Measurements from ENCODE around the gene ZNF579.
A peak's percentile ranks its signal among the peaks of the same experiment; 100 is the strongest.

ZNF579 gene

GRCh38 chr19:55580628-55581144 is at the start of gene ZNF579:
TSS of gene ZNF579 (minus strand) at chr19:55580848. CDS start at chr19:55579639, 1,209 bp downstream.
- peak; percentile 41 to 55 for DNase-seq (ENCODE audit: low read depth in 2 of 2)

DNA sequence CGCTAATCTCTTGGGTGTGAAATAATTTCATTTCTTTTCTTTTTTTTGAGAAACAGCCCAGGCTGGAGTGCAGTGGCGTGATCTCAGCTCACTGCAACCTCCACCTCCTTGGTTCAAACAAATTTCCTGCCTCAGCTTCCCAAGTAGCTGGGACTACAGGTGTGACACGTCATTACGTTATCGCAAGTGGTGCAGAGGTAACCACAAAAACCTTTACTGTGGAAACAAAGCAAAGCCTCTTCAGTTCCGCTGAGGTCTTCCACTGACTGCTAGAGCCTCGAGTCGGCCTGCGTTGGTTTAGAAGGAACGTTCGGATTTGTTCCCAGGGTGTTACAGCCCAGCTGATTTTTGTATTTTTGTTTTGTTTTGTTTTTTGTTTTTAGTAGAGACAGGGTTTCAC is 45.7 kb upstream of the ZNF579 start:
- peak in 1 of 2 donors; percentile 44 for DNase-seq (ENCODE audit: low read depth in 2 of 2)

- no peak for DNase-seq (ENCODE audit: low read depth in 2 of 2)
Measured at GRCh38 chr19:55625004-55625326, 44.3 kb upstream of the ZNF579 start.

DNA sequence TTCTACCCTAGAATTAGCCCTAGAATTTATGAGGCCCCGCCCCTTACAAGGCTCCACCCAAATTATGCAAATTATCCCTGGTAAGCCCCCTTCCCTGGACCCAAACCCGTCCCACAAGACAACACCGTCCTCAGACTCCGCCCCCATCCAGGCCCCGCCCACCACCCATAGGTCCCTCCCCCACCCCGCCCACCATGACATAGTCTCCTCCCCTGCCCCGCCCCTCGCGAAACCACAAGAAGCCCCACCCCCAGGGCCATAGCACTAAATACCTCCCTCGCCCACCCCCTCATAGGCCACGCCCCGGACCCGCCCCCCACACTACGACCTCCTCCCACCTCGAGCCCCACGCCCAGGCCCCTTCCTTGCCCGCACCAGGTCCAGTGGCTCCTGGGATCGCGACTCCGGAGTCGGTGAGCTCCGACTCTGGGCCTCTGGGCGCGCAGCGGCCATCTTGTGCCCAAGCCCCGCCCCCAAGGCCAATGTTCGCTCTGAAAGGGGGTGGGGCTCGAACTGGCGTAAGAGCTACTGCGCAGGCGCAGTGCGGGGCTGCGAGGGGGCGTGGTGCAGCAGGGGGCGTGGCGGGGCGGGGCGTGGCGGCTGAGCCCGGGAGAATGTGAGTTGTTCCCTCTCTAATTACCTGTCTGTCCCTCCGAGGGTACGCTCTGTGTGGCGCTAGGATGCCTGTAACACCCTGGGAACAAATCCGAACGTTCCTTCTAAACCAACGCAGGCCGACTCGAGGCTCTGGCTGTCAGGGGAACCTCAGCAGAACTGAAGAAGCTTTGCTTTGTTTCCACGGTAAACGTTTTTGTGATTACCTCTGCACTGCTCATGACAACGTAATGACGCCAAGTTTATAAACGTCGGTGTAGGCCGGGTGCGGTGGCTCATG is 43.7 kb upstream of the ZNF579 start, which contains the start of gene ZNF784:
Gene ZNF784, minus strand, starts transcription at position 458 of the 895 bp plus-strand sequence. Its CDS starts 5 bp downstream, at position 453.
- peak; percentile 83 to 87 for DNase-seq (ENCODE audit: low read depth in 2 of 2)

GRCh38 chr19:55623561-55623960 is 42.9 kb upstream of the ZNF579 start:
- no peak for DNase-seq (ENCODE audit: low read depth in 2 of 2)

DNA sequence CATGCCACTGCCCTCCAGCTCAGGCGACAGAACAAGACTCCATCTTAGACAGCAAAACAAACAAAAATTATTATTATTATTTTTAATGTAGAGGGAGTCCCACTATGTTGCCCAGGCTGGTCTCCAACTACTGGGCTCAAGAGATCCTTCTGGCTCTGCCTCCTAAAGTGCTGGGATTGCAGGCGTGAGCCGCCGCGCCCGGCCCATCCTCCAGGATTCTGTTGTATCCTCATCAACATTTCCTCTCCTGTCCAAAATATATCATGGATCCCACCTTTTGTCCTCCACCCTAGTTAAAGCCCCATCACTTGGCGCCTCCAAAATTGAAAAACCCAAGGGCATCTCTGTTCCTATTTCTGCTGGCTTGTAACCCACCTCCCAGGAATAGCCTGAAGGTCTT is 42.5 kb upstream of the ZNF579 start:
- DNase-seq (ENCODE audit: low read depth in 2 of 2): no peak

DNA sequence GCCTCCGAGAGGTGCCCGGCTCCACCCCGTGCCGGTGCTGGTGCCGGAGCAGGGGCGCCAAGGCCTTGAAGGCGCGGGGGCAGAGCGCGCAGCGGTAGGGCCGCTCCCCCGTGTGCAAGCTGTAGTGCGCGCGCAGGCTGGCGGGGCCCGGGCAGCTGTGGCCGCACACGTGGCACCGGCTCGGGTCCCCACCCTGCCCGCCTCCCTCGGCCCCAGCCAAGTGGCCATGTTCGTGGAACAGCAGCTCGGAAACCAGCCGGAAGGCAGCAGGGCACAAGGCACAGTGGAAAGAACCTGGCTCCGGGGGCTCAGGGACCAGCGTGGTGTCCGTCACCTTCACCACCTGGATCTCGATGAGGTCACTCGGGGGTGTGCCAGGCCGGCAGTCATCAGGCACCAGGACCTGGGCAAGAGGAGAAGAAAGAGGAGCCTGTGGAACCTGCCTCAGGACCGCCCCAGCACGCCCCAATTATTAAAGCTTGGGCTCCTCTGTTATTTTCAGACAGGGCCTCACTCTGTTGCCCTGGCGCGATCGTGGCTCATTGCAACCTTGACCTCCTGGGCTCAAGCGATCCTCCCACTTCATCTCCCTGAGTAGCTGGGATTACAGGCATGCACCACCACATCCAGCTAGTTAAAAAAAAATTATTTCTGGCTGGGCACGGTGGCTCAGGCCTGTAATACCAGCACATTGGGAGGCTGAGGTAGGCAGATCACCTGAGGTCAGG is 41.8 kb upstream of the ZNF579 start:
- DNase-seq (ENCODE audit: low read depth in 2 of 2): no peak

GRCh38 chr19:55621673-55622231 is 41.1 kb upstream of the ZNF579 start:
- no peak for DNase-seq (ENCODE audit: low read depth in 2 of 2)

DNA sequence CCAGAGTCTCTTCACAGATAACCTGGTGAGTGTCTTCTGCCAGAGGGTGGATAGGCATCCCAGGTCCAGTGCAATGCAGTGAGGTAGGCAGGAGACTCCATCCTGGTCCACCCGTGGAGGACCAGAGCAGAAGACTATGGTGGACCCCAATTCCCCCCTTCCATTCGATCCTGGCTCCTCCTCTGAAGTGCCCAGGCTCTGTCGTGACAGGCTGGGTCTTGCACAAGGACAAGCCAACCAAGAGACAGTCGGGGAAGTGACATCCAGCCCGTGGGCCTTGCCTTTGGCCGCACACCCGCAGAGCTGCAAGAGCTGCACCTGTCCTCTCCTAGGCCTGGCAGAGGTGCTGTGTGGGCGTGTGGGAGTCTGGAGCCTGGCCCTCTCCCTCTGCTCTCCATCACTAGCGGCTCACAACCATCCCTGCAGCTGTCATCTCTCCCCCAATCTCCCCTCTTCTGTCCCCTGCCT is 40.6 kb upstream of the ZNF579 start:
- no peak for DNase-seq (ENCODE audit: low read depth in 2 of 2)

DNA sequence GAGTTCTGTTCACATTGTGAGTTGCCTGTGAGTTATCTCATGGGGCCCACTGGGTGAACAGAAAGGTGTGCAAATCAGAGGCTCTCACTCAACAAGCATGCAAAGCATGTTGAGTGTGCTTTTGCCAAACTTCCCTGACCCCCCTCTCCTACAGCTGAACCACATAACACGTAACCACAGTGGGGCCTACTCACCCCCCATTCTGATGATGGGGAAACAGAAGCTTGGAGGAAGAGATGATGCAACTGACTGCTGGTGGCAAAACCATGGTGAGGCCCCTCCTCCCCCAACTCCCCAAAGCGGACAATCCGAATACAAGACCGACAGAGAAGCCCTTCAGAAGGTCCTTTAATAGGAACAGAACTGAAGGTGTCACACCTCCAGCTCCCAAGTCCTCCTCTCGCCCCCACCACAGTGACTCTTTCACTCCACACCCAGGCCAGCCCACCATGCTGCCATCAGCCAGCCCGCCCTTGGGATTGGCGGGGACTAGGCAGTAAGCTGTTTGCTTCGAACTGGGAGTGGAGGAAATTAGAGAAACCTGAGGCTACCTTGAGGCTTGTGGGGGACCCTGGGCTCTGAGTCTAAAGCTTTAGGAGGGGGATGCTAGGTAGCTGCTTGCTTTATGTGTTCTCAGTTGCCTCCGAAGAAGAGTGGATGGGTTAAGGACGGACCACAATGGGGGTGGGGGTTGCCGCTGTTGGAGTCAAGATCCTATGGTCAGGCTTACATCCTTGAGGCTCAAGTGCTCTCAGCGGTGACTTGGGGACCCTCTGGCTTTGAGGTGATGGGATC is 40.0 kb upstream of the ZNF579 start:
- no peak for DNase-seq (ENCODE audit: low read depth in 2 of 2)

DNA sequence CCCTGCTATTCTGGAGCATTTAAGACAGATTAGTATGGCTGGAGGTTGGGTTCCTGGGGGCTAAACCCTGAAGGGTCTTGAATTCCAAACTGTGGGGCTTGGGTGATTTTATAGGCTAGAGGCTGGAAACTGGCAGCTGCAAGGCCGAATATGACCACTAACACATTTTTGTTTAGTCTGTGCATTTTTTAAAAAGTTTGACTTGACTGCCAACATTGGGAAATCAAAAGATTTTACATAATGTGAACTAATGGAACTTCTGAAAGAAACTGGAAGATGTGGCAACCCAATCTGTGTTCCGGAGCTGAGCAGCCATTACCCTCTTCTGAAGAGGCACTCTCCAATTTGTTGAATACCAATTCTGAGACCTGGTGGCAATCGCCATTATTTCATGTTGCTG is 38.6 kb upstream of the ZNF579 start:
- DNase-seq (ENCODE audit: low read depth in 2 of 2): no peak

DNA sequence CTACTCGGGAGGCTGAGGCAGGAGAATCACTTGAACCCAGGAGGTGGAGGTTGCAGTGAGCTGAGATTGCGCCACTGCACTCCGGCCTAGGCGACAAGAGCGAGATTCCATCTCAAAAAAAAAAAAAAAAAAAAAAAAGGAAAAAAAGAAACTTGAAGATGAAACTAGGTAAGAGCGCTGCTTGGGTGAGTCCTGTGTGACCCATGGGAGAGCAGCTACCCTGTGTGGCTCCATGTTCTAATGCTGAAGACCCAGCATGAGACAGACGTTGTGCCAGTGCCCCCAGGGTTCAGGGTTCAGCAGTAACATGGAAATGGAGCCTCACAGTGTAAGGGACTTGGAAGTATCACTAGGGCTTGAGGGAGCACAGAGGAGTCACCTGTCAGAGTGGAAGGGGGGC is 37.8 kb upstream of the ZNF579 start:
- no peak for DNase-seq (ENCODE audit: low read depth in 2 of 2)

- DNase-seq (ENCODE audit: low read depth in 2 of 2): no peak
Measured at GRCh38 chr19:55617426-55617825, 36.8 kb upstream of the ZNF579 start.

- no peak for DNase-seq (ENCODE audit: low read depth in 2 of 2)
Measured at GRCh38 chr19:55616395-55616875, 35.8 kb upstream of the ZNF579 start.

DNA sequence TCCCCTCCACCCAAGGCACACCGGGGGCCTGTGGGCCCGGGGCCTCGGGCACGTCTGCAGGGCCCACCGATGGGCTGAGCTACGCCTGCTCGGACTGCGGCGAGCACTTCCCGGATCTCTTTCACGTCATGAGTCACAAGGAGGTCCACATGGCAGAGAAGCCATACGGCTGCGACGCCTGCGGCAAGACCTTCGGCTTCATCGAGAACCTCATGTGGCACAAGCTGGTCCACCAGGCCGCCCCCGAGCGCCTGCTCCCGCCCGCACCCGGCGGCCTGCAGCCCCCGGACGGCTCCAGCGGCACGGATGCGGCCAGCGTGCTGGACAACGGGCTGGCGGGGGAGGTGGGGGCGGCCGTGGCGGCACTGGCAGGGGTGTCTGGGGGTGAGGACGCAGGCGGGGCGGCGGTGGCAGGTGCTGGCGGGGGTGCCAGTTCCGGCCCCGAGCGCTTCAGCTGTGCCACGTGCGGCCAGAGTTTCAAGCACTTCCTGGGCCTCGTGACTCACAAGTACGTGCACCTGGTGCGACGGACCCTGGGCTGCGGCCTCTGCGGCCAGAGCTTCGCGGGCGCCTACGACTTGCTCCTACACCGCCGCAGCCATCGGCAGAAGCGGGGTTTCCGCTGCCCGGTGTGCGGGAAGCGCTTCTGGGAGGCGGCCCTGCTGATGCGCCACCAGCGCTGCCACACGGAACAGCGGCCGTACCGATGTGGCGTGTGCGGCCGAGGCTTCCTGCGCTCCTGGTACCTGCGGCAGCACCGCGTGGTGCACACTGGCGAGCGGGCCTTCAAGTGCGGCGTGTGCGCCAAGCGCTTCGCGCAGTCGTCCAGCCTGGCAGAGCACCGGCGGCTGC is 35.1 kb upstream of the ZNF579 start:
- DNase-seq (ENCODE audit: low read depth in 2 of 2): no peak

DNA sequence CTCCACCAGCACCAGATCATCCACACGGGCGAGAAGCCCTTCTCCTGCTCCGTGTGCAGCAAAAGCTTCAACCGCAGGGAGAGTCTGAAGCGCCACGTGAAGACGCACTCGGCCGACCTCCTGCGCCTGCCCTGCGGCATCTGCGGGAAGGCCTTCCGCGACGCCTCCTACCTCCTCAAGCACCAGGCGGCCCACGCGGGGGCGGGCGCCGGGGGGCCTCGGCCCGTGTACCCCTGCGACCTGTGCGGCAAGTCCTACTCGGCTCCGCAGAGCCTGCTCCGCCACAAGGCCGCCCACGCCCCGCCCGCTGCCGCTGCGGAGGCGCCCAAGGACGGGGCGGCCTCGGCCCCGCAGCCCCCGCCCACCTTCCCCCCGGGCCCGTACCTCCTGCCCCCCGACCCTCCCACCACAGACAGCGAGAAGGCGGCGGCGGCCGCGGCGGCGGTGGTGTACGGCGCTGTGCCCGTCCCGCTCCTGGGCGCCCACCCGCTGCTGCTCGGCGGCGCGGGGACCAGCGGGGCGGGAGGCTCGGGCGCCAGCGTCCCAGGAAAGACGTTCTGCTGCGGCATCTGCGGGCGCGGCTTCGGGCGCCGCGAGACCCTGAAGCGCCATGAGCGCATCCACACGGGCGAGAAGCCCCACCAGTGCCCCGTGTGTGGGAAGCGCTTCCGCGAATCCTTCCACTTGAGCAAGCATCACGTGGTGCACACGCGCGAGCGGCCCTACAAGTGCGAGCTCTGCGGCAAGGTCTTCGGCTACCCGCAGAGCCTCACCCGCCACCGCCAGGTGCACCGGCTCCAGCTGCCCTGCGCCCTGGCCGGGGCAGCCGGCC is 34.3 kb upstream of the ZNF579 start:
- DNase-seq (ENCODE audit: low read depth in 2 of 2): no peak

GRCh38 chr19:55613930-55614710 is 33.5 kb upstream of the ZNF579 start:
- no peak for DNase-seq (ENCODE audit: low read depth in 2 of 2)

DNA sequence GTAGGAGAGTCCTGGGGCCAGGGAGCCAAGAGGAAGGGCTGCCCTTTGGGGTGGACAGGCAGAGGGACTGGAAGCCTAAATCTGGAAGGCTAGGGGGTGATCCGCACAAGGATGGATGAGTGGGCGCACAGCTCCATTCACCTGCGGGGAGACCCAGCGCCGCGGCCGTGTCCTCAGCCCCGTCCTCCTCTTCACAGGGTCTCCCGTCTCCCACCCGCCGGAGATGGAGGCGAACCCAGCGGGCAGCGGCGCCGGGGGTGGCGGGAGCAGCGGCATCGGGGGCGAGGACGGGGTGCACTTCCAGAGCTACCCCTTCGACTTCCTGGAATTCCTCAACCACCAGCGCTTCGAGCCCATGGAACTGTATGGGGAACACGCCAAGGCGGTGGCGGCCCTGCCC is 32.7 kb upstream of the ZNF579 start:
- DNase-seq (ENCODE audit: low read depth in 2 of 2): no peak
